GM12878 (cell line): ENCODE data around the gene TNFSF12.

ENCODE experiments used
- EP300 ChIP-seq, 2 experiments: fragments of 150-350 bp in 1 of 2; IDR thresholded peaks; 2 replicates each; pipeline ENCODE4 v1.6.1; 2011 to 2012; ENCODE audit warnings: low read depth in 2 of 2, low read length in 2 of 2, borderline replicate concordance in 1 of 2, improper control_type of control experiment in 1 of 2, inconsistent platforms in 1 of 2; ENCODE audit not compliant: control insufficient read depth in 1 of 2
- TF ChIP-seq, protein P1 (sequence below): fragments of 450-650 bp; IDR thresholded peaks from 2 replicates; pipeline ENCODE4 v1.6.1; 2017; ENCODE audit warnings: mild to moderate bottlenecking

DNA sequence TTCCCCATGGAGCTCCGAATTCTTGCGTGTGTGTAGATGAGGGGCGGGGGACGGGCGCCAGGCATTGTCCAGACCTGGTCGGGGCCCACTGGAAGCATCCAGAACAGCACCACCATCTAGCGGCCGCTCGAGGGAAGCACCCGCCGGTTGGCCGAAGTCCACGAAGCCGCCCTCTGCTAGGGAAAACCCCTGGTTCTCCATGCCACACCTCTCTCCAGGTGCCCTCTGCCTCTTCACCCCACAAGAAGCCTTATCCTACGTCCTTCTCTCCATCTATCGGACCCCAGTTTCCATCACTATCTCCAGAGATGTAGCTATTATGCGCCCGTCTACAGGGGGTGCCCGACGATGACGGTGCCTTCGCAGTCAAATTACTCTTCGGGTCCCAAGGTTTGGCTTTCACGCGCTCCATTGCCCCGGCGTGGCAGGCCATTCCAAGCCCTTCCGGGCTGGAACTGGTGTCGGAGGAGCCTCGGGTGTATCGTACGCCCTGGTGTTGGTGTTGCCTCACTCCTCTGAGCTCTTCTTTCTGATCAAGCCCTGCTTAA is 12.2 kb downstream of the TNFSF12 start:
- no peak for TF ChIP-seq EP300 (IDR thresholded peaks at IDR 0.05; ENCODE audit: borderline replicate concordance in 1 of 2, control insufficient read depth in 1 of 2, low read depth in 2 of 2, low read length in 2 of 2)
- TF ChIP-seq, protein P1, sequence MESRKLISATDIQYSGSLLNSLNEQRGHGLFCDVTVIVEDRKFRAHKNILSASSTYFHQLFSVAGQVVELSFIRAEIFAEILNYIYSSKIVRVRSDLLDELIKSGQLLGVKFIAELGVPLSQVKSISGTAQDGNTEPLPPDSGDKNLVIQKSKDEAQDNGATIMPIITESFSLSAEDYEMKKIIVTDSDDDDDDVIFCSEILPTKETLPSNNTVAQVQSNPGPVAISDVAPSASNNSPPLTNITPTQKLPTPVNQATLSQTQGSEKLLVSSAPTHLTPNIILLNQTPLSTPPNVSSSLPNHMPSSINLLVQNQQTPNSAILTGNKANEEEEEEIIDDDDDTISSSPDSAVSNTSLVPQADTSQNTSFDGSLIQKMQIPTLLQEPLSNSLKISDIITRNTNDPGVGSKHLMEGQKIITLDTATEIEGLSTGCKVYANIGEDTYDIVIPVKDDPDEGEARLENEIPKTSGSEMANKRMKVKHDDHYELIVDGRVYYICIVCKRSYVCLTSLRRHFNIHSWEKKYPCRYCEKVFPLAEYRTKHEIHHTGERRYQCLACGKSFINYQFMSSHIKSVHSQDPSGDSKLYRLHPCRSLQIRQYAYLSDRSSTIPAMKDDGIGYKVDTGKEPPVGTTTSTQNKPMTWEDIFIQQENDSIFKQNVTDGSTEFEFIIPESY = no peak
